WERI-Rb-1 (cell line): ENCODE results near the gene LRRC46.

Source experiments
- DNase-seq: peaks from one replicate; pipeline ENCODE4 v3.0.0-alpha.2; 2020
- H3K27ac ChIP-seq: fragments of 250-450 bp; sonication (Bioruptor Pico); 2 replicates; pipeline ENCODE4 v1.5.1; 2020; ENCODE audit warnings: mild to moderate bottlenecking, moderate library complexity
- H3K27me3 ChIP-seq: fragments of 250-450 bp; sonication (Bioruptor Pico); 2 replicates; pipeline ENCODE4 v1.5.1; 2021; ENCODE audit warnings: mild to moderate bottlenecking, low read depth, moderate library complexity; ENCODE audit not compliant: insufficient read depth, severe bottlenecking
- H3K36me3 ChIP-seq: fragments of 250-450 bp; sonication (Bioruptor Pico); 2 replicates; pipeline ENCODE4 v1.5.1; 2020; ENCODE audit warnings: mild to moderate bottlenecking, moderate library complexity
- H3K4me3 ChIP-seq: 2 replicates; pipeline ENCODE4 v1.5.1; 2011; ENCODE audit warnings: low read depth, mild to moderate bottlenecking, control low read depth, low read length
- H3K9me3 ChIP-seq: fragments of 250-450 bp; sonication (Bioruptor Pico); 2 replicates; pipeline ENCODE4 v1.5.1; 2021; ENCODE audit warnings: mild to moderate bottlenecking, moderate library complexity; ENCODE audit not compliant: severe bottlenecking
- TF ChIP-seq, protein P1 (sequence below): IDR thresholded peaks from 2 replicates; pipeline ENCODE4 v1.5.1; 2011; ENCODE audit warnings: low read depth, mild to moderate bottlenecking, control low read depth, inconsistent platforms, low read length

The LRRC46 gene

GRCh38 chr17:47872651-47873161 is 41.2 kb downstream of the LRRC46 start:
- Histone ChIP-seq H3K27me3 (no peaks in the 10 kb centered on the region), H3K27ac (no peak overlapping the region), H3K9me3 (no peaks in the 10 kb centered on the region), H3K4me3 (no peak overlapping the region), H3K36me3 (no peaks in the 10 kb centered on the region)
- no peak for DNase-seq
- TF ChIP-seq, protein P1, sequence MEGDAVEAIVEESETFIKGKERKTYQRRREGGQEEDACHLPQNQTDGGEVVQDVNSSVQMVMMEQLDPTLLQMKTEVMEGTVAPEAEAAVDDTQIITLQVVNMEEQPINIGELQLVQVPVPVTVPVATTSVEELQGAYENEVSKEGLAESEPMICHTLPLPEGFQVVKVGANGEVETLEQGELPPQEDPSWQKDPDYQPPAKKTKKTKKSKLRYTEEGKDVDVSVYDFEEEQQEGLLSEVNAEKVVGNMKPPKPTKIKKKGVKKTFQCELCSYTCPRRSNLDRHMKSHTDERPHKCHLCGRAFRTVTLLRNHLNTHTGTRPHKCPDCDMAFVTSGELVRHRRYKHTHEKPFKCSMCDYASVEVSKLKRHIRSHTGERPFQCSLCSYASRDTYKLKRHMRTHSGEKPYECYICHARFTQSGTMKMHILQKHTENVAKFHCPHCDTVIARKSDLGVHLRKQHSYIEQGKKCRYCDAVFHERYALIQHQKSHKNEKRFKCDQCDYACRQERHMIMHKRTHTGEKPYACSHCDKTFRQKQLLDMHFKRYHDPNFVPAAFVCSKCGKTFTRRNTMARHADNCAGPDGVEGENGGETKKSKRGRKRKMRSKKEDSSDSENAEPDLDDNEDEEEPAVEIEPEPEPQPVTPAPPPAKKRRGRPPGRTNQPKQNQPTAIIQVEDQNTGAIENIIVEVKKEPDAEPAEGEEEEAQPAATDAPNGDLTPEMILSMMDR, result no peak

- H3K4me3 ChIP-seq, result no peak overlapping the region
- H3K27me3 ChIP-seq, result no peaks in the 10 kb centered on the region
- no peaks in the 10 kb centered on the region for H3K36me3 ChIP-seq
- H3K9me3 ChIP-seq, result no peaks in the 10 kb centered on the region
- TF ChIP-seq, protein P1, result no peak
- H3K27ac ChIP-seq, result no peak overlapping the region
- DNase-seq, result no peak
Measured at GRCh38 chr17:47873200-47874090, 42.0 kb downstream of the LRRC46 start.

DNA sequence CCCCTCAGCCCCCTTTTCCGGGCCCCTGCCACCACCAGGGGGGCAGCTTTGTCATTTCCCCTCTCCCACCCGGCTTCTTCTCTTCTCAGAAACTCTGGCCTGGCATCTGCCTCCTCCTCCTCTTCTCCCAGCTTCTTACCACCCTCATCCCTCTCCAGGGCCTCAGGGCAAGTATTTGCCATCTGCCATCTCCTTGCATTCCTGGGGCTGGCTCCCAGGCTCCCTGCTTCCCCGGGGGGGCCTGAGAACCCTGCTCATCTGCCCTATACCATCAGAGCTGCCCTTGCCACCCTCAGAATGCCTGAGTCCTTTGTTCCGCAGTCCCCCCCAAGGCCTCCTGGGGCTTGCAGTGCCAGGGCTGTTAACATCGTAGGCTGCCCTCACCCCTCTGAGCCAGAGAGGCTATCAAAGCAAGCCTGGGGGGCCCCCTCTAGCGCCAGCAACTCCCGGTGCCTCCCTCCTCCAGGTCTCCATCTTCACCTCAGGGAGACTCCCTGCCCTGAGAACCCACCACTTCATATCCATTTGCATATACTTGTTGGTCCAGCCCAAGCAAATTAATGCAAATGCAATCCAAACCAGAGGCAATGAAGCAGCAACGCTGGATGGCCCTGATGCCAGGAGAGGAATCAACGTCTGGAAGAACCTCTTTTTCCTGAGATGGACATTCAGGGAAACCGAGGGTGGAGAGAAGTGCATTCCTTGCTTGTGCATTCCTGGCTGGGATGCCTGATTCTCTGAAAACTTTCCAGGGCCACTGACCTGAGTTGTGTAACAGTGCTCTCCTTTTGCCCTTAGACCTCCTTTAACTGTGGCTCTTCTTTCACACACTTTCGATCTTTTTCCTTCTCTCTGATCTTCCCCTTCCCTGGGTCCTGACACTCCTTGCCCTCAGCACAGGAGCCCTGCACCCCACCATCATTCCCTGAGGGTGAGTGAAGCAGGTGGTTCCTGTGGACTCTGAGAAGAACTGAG is 43.8 kb downstream of the LRRC46 start:
- Histone ChIP-seq H3K36me3 (no peaks in the 10 kb centered on the region), H3K4me3 (no peak overlapping the region), H3K27ac (no peak overlapping the region), H3K27me3 (no peaks in the 10 kb centered on the region), H3K9me3 (no peaks in the 10 kb centered on the region)
- DNase-seq, result no peak
- TF ChIP-seq, protein P1, result no peak

DNA sequence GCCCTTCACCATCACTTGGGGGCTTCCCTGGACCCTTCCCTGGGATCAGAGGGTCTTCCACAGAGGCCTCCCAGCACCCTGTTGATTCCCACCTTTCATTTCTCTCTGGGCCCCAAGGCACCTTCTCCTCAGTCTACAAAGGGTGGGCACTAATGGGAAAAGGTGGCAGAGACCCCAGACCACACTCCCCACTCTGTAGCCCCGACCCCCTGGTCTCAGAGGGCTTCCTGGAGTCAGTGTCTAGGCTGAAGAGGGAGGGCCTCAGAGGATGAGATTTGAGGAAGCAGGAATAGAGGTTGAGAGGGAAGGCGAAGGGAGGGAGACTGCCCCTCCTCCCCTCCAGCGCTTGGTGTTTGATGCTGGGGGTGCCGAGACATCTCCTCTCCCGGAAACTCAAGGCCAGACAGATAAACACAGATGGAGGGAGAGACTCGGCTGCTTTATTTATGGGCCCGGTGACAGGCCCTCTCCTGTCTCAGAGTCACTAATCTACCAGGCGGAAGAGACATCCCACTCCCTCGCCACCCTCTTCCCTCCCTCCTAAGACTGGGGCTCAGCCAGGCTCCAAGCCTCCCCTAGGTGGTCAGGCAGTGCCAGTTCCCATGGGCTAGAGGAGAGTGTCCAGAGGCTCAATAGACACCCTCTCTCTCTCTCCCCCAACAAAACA is 46.0 kb downstream of the LRRC46 start:
- no peaks in the 10 kb centered on the region for H3K9me3 ChIP-seq
- H3K27ac ChIP-seq, result peak overlapping the region; percentile 50
- no peaks in the 10 kb centered on the region for H3K36me3 ChIP-seq
- TF ChIP-seq, protein P1, result no peak
- DNase-seq, result peak; percentile 67
- H3K4me3 ChIP-seq, result no peak overlapping the region
- no peaks in the 10 kb centered on the region for H3K27me3 ChIP-seq

DNA sequence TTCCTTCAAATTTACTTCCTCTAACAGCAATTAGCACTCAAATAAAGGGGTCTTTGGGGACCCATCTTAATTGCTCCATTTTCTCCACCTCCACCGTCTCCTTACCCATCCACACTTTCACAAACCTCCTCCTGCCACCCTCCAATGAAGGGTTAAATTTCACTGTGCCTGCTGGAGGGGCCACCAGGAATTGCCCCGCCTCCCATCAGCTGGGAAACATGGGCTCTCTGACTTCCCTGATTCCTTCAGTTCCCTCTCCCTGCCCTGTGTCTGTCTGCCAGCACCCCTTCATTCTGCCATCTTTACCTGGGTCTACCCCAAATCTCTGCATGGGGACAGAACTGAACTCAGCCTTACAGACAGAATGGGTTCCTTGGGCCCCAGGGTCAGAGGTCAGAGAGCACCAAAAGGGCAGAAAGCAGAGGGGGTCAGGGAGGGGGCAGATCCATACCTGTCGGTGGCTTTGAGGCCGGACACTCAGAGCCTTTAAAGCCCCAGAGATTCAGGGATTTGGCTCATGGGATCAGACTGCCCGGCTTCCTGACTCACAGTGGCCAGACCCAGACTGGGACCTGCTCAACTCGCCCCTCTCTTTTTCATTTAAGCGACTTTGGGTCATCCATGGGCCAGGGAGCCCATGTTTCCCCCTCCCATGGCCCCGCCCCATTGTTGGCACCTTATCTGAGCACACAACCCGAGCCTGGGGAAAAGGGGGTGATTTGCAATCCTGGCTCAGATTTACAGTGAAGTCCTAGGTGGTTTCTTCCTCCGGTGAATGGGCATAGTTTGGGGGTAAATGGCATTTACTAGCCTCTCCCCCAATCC is 46.9 kb downstream of the LRRC46 start:
- peak; percentile 39 for DNase-seq
- TF ChIP-seq, protein P1, result no peak
- no peaks in the 10 kb centered on the region for H3K27me3 ChIP-seq
- no peaks in the 10 kb centered on the region for H3K36me3 ChIP-seq
- no peak overlapping the region for H3K4me3 ChIP-seq
- H3K9me3 ChIP-seq, result no peaks in the 10 kb centered on the region
- peak overlapping the region; percentile 10; the same call in 1 of the 2 replicates for H3K27ac ChIP-seq
